H9 (cell line): Measurements from ENCODE around the gene SKIC8. TPM values are rescaled to one million over a fixed set of nuclear protein-coding genes. Genes with fewer than 3 reads are reported as not detected.
"Not testable (repeated sequence)": the region's sequence is repeated elsewhere in the genome, so short reads cannot be mapped to it uniquely, and the experiment has no call there.

Experiments
- DNase-seq: peaks from one replicate; pipeline ENCODE4 v3.0.0-alpha.2; 2017
- H2AFZ ChIP-seq: one replicate; pipeline ENCODE4 v1.6.1; 2013; ENCODE audit warnings: mild to moderate bottlenecking, low read length, control low read depth, moderate library complexity
- H2AK5ac ChIP-seq: 2 replicates; pipeline ENCODE4 v1.6.1; 2013; ENCODE audit warnings: low read length, control low read depth, mixed read lengths; ENCODE audit not compliant: insufficient read length
- H2BK120ac ChIP-seq: one replicate; pipeline ENCODE4 v1.6.1; 2013; ENCODE audit warnings: low read depth, mild to moderate bottlenecking, low read length, control low read depth, inconsistent platforms; ENCODE audit not compliant: poor library complexity, severe bottlenecking
- H2BK12ac ChIP-seq: 2 replicates; pipeline ENCODE4 v1.6.1; 2013; ENCODE audit warnings: low read length, control low read depth, mixed read lengths, low read depth; ENCODE audit not compliant: insufficient read length
- H2BK15ac ChIP-seq: 2 replicates; pipeline ENCODE4 v1.6.1; 2013; ENCODE audit warnings: low read depth, low read length, control low read depth
- H2BK20ac ChIP-seq: one replicate; pipeline ENCODE4 v1.6.1; 2013; ENCODE audit warnings: low read depth, mild to moderate bottlenecking, low read length, control low read depth, inconsistent platforms; ENCODE audit not compliant: poor library complexity, severe bottlenecking
- H2BK5ac ChIP-seq: 2 replicates; pipeline ENCODE4 v1.6.1; 2013; ENCODE audit warnings: low read length, control low read depth, mixed read lengths; ENCODE audit not compliant: insufficient read length
- H3K14ac ChIP-seq: 2 replicates; pipeline ENCODE4 v1.6.1; 2013; ENCODE audit warnings: low read length, control low read depth; ENCODE audit not compliant: insufficient read depth
- H3K18ac ChIP-seq: 2 replicates; pipeline ENCODE4 v1.6.1; 2013; ENCODE audit warnings: low read depth, mild to moderate bottlenecking, mixed read lengths, low read length, control low read depth; ENCODE audit not compliant: insufficient read length
- H3K23ac ChIP-seq: 2 replicates; pipeline ENCODE4 v1.6.1; 2013; ENCODE audit warnings: low read length, control low read depth, mixed read lengths, low read depth; ENCODE audit not compliant: insufficient read length
- H3K23me2 ChIP-seq: 2 replicates; pipeline ENCODE4 v1.6.1; 2013; ENCODE audit warnings: low read depth, mild to moderate bottlenecking, mixed read lengths, low read length, control low read depth; ENCODE audit not compliant: insufficient read length, poor library complexity, severe bottlenecking
- H3K27ac ChIP-seq: 2 replicates; pipeline ENCODE4 v1.5.1; 2013; ENCODE audit warnings: low read length, control low read depth, mixed read lengths, low read depth; ENCODE audit not compliant: insufficient read length
- H3K27me3 ChIP-seq: 2 replicates; pipeline ENCODE4 v1.6.1; 2013; ENCODE audit warnings: low read length, control low read depth, inconsistent platforms; ENCODE audit not compliant: insufficient read depth
- H3K4ac ChIP-seq: 2 replicates; pipeline ENCODE4 v1.6.1; 2013; ENCODE audit warnings: low read depth, mild to moderate bottlenecking, control low read depth, inconsistent platforms, low read length, moderate library complexity
- H3K4me1 ChIP-seq: 2 replicates; pipeline ENCODE4 v1.6.1; 2013; ENCODE audit warnings: low read length, control low read depth, inconsistent platforms; ENCODE audit not compliant: insufficient read depth
- H3K4me2 ChIP-seq: 2 replicates; pipeline ENCODE4 v1.6.1; 2013; ENCODE audit warnings: low read length, control low read depth, mixed read lengths; ENCODE audit not compliant: insufficient read length, insufficient read depth
- H3K56ac ChIP-seq: 2 replicates; pipeline ENCODE4 v1.6.1; 2013; ENCODE audit warnings: low read depth, mild to moderate bottlenecking, mixed read lengths, low read length, control low read depth; ENCODE audit not compliant: insufficient read length
- H3K79me1 ChIP-seq: 2 replicates; pipeline ENCODE4 v1.6.1; 2013; ENCODE audit warnings: low read depth, mild to moderate bottlenecking, moderate library complexity, low read length, control low read depth, inconsistent platforms; ENCODE audit not compliant: insufficient read depth, poor library complexity, severe bottlenecking
- H3K79me2 ChIP-seq: 2 replicates; pipeline ENCODE4 v1.6.1; 2013; ENCODE audit warnings: low read length, control low read depth, inconsistent platforms; ENCODE audit not compliant: insufficient read depth
- H3K9ac ChIP-seq: 2 replicates; pipeline ENCODE4 v1.6.1; 2013; ENCODE audit warnings: low read length, control low read depth, mixed read lengths; ENCODE audit not compliant: insufficient read length; ENCODE audit errors: extremely low read depth
- H3K9me3 ChIP-seq: one replicate; pipeline ENCODE4 v1.6.1; 2013; ENCODE audit warnings: low read depth, low read length, inconsistent platforms; ENCODE audit not compliant: control insufficient read depth
- H3T11ph ChIP-seq: one replicate; pipeline ENCODE4 v1.6.1; 2013; ENCODE audit warnings: mild to moderate bottlenecking, low read length, control low read depth, inconsistent platforms
- H4K20me1 ChIP-seq: one replicate; pipeline ENCODE4 v1.6.1; 2013; ENCODE audit not compliant: control insufficient read depth, insufficient read length, insufficient read depth
- H4K5ac ChIP-seq: 2 replicates; pipeline ENCODE4 v1.6.1; 2013; ENCODE audit warnings: low read depth, mild to moderate bottlenecking, mixed read lengths, low read length, control low read depth; ENCODE audit not compliant: insufficient read length
- H4K8ac ChIP-seq: replicated peaks from 2 replicates; pipeline ENCODE4 v1.6.1; 2013; ENCODE audit warnings: low read length, control low read depth, mixed read lengths, low read depth; ENCODE audit not compliant: insufficient read length
- H4K91ac ChIP-seq: 2 replicates; pipeline ENCODE4 v1.6.1; 2013; ENCODE audit warnings: low read depth, mild to moderate bottlenecking, moderate library complexity, mixed read lengths, low read length, control low read depth; ENCODE audit not compliant: insufficient read length
- H3K27ac Mint-ChIP-seq, 3 experiments: 2 replicates in 2 of 3; 3 replicates in 1 of 3; pipeline ENCODE4 v1.8.0; 2020 to 2021; ENCODE audit warnings: mixed read lengths in 3 of 3, mild to moderate bottlenecking in 1 of 3, moderate library complexity in 1 of 3
- H3K27me3 Mint-ChIP-seq: 2 replicates; pipeline ENCODE4 v1.8.0; 2021; ENCODE audit warnings: low read depth, mild to moderate bottlenecking, moderate library complexity, mixed read lengths
- H3K36me3 Mint-ChIP-seq, 3 experiments: 2 replicates in 2 of 3; 3 replicates in 1 of 3; pipeline ENCODE4 v1.8.0; 2020 to 2021; ENCODE audit warnings: low read depth in 3 of 3, mixed read lengths in 3 of 3; ENCODE audit not compliant: insufficient read depth in 1 of 3
- H3K4me1 Mint-ChIP-seq, 2 experiments: 2 replicates each; pipeline ENCODE4 v1.8.0; 2020; ENCODE audit warnings: mixed read lengths in 2 of 2
- H3K4me3 Mint-ChIP-seq, 2 experiments: 2 replicates in 1 of 2; 3 replicates in 1 of 2; pipeline ENCODE4 v1.8.0; 2020 to 2021; ENCODE audit warnings: mild to moderate bottlenecking in 2 of 2, mixed read lengths in 2 of 2, moderate library complexity in 1 of 2
- H3K9me3 Mint-ChIP-seq, 2 experiments: 2 replicates in 1 of 2; 3 replicates in 1 of 2; pipeline ENCODE4 v1.8.0; 2020; ENCODE audit warnings: mild to moderate bottlenecking in 2 of 2, mixed read lengths in 2 of 2, moderate library complexity in 1 of 2
- WGBS: extraction: QIAGEN DNeasy Blood & Tissue Kit; methylation state at CpG from one replicate; pipeline ENCODE4 v1.1.7; 2013; ENCODE audit warnings: missing lambda C conversion rate, low lambda C conversion rate, mixed read lengths; ENCODE audit not compliant: insufficient read length; ENCODE audit errors: extremely low coverage; 5-methylcytosine and 5-hydroxymethylcytosine counted together
- total RNA-seq: library from RNA; stranded (reverse); gene quantifications from 2 replicates; pipeline ENCODE4 v1.2.1, GENCODE V29; 2021

SKIC8 gene
- total RNA-seq, 1 experiment from 2014 or later = 45.6 TPM

DNA sequence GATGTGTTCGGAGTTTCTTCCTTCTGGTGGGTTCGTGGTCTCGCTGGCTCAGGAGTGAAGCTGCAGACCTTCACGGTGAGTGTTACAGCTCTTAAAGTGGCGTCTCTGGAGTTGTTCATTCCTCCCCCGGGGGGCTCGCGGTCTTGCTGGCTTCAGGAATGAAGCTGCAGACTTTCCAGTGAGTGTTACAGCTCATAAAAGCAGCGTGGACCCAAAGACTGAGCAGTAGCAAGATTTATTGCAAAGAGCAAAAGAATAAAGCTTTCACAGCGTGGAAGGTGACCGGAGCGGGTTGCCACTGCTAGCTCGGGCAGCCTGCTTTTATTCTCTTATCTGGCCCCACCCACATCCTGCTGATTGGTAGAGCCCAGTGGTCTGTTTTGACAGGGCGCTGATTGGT is 54.0 kb downstream of the SKIC8 start:
- WGBS = no CpG with 5 or more reads among the region's 14 CpGs
- not testable (repeated sequence) for H3K36me3 Mint-ChIP-seq

More for the DNA sequence above, 54.0 kb downstream of the SKIC8 start:
- H3K27ac ChIP-seq, H3K23me2 ChIP-seq, H3K79me1 ChIP-seq, H2BK12ac ChIP-seq, H4K8ac ChIP-seq, H2BK120ac ChIP-seq, H3K79me2 ChIP-seq, H3K4ac ChIP-seq, H4K5ac ChIP-seq, H3K9ac ChIP-seq, DNase-seq, H4K20me1 ChIP-seq, H3K9me3 Mint-ChIP-seq, H4K91ac ChIP-seq, H3K4me3 Mint-ChIP-seq, H3K18ac ChIP-seq, H3K27me3 Mint-ChIP-seq, H2BK15ac ChIP-seq, H3T11ph ChIP-seq, H3K56ac ChIP-seq, H3K9me3 ChIP-seq, H3K14ac ChIP-seq, H3K4me1 ChIP-seq, H3K27me3 ChIP-seq, H2BK20ac ChIP-seq, H3K23ac ChIP-seq, H3K4me2 ChIP-seq, H2AFZ ChIP-seq, H2AK5ac ChIP-seq, H2BK5ac ChIP-seq, H3K27ac Mint-ChIP-seq: not testable (repeated sequence)
- peaks cover 14 to 22% of the 10 kb centered on the region in 2 experiments for H3K4me1 Mint-ChIP-seq
